BLaER1 (cell line): ENCODE data around the gene SACM1L.

Experiments used
- H3K27ac ChIP-seq: shearing (Covaris generic); formaldehyde crosslinking; 2 replicates; pipeline ENCODE4 v1.8.1; 2022
- H3K27me3 ChIP-seq: shearing (Covaris generic); formaldehyde crosslinking; 2 replicates; pipeline ENCODE4 v1.8.1; 2022
- H3K36me3 ChIP-seq: shearing (Covaris generic); formaldehyde crosslinking; 2 replicates; pipeline ENCODE4 v1.8.1; 2022
- H3K4me1 ChIP-seq: shearing (Covaris generic); formaldehyde crosslinking; 2 replicates; pipeline ENCODE4 v1.8.1; 2022
- H3K4me2 ChIP-seq: shearing (Covaris generic); formaldehyde crosslinking; 2 replicates; pipeline ENCODE4 v1.8.1; 2022
- H3K4me3 ChIP-seq: shearing (Covaris generic); formaldehyde crosslinking; 2 replicates; pipeline ENCODE4 v1.8.1; 2022
- H3K9ac ChIP-seq: shearing (Covaris generic); formaldehyde crosslinking; 2 replicates; pipeline ENCODE4 v1.8.1; 2022
- H3K9me3 ChIP-seq: shearing (Covaris generic); formaldehyde crosslinking; 2 replicates; pipeline ENCODE4 v1.8.1; 2022
- H4K20me1 ChIP-seq: shearing (Covaris generic); formaldehyde crosslinking; 2 replicates; pipeline ENCODE4 v1.8.1; 2022
- Cebpa-rat ChIP-seq: shearing (Covaris generic); IDR thresholded peaks from 2 replicates; pipeline ENCODE4 v1.8.1; 2022

SACM1L gene

DNA sequence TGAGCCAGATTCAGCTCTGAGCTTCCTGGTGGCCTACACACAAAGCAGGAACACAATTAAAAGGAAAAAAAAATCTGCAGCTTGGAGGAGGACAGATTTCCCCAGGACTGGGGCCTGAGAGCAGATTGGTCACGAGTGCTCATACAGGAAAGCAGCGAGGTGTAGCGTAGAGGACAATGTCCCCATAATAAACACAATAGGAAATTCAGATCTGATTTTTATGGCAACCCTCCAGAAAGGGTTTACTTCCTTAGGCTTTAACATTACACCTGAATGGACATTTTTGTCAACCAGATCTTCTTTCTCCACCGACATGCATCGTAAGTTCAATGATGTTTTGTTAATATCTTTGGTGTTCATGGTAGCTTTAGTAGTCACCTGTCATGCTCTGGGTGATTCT, 83.9 kb downstream of the SACM1L start:
- no peaks in the 10 kb centered on the region for H3K27me3 ChIP-seq
- H3K4me2 ChIP-seq = peak overlapping the region; percentile 15; the same call in 1 of the 2 replicates
- no peaks in the 10 kb centered on the region for H3K36me3 ChIP-seq
- H3K27ac ChIP-seq = no peak overlapping the region
- no peak overlapping the region for H3K9ac ChIP-seq
- peaks cover 8% of the 10 kb centered on the region; the same call in 1 of the 2 replicates for H3K4me1 ChIP-seq
- no peak overlapping the region for H3K4me3 ChIP-seq
- H3K9me3 ChIP-seq = no peaks in the 10 kb centered on the region
- no peaks in the 10 kb centered on the region for H4K20me1 ChIP-seq
- TF ChIP-seq Cebpa-rat = no peak

DNA sequence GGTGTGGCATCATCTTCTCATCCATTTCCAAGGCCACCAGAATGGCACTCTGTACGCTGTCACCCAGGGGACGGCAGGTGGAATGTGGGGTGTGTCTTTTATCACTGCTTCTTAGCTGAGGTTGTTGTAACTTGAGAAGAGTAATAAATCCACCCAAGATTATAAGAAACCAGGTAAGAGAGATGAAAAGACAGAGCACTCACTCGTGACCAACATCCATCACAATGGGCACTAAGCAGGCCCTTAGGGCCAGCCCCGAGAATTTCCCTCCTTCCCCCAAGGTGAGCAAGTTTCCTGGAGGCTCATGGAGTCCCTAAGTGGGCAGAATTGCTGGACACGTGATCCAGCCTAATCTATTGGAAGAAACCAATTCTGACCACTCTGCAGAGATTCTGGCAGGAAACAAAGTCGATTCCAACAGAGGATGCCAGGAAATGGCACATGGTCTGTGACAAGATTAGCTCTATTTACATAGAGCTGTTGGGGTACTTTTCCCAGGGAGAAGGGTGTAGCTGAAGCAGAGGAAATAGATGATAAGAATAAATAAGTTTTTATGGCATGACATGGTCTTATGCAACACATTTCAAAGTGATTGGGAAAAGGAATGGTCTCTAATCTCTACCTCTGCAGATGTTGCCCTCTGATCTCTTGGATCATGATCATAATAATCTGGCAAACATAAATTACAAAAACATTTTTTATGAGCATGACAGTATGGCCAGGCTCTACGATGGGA, 84.7 kb downstream of the SACM1L start:
- H4K20me1 ChIP-seq = no peaks in the 10 kb centered on the region

DNA sequence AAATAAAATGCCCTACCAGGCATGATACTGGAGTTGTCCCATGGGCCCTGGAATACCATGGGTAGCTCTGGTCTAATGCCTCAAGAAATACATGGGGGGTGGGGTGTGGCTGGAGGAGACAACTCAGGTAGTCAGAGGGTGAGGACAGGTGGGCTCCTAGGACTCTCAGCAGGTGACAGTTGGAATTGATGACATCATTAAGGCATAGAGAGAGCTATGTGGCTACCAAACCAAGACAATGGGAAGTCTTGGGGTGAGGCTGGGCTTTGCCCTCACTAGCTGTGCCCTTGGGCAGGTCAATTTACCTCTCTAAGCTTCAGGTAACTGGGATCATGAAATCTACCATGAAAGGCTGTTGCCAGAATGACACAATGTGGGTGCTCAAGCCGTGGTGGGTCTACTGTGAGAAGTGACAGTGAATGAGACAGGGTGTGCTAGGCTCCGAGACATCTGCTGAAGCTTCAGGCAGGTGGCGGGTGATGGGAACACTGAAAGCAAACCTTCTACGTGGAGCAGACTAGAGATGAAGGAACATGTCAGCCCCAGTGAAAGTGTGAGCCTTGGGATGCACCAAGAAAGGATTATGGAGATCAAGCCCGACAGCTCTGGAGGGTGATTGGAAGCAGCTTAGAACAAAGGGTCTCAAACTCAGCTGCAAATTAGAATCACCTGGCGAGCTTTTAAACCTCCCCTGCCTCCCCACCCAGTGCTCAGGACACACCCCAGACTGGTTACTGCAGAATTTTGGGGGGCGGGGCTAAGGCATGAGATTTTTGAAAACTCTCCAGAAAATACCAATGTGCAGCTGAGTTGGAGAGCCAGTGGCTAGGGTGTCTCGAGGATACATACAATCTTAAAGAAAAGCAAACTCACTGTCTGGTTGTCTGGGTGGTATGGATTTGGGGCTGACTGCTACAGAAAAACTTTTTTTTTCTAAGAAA, 85.7 kb downstream of the SACM1L start:
- H3K9me3 ChIP-seq = no peaks in the 10 kb centered on the region
- no peaks in the 10 kb centered on the region for H4K20me1 ChIP-seq
- no peak overlapping the region for H3K4me3 ChIP-seq
- no peaks in the 10 kb centered on the region for H3K36me3 ChIP-seq
- no peak overlapping the region for H3K4me2 ChIP-seq
- H3K9ac ChIP-seq = no peak overlapping the region
- H3K4me1 ChIP-seq = peaks cover 8% of the 10 kb centered on the region; the same call in 1 of the 2 replicates
- H3K27ac ChIP-seq = no peak overlapping the region
- TF ChIP-seq Cebpa-rat = no peak
- H3K27me3 ChIP-seq = no peaks in the 10 kb centered on the region

More for the DNA sequence above, 84.7 kb downstream of the SACM1L start:
- no peaks in the 10 kb centered on the region for H3K9me3 ChIP-seq
- no peak overlapping the region for H3K9ac ChIP-seq
- no peak overlapping the region for H3K4me3 ChIP-seq
- no peak overlapping the region for H3K4me2 ChIP-seq
- no peaks in the 10 kb centered on the region for H3K36me3 ChIP-seq
- TF ChIP-seq Cebpa-rat = no peak
- no peak overlapping the region for H3K27ac ChIP-seq
- H3K4me1 ChIP-seq = peaks cover 8% of the 10 kb centered on the region; the same call in 1 of the 2 replicates
- H3K27me3 ChIP-seq = no peaks in the 10 kb centered on the region

DNA sequence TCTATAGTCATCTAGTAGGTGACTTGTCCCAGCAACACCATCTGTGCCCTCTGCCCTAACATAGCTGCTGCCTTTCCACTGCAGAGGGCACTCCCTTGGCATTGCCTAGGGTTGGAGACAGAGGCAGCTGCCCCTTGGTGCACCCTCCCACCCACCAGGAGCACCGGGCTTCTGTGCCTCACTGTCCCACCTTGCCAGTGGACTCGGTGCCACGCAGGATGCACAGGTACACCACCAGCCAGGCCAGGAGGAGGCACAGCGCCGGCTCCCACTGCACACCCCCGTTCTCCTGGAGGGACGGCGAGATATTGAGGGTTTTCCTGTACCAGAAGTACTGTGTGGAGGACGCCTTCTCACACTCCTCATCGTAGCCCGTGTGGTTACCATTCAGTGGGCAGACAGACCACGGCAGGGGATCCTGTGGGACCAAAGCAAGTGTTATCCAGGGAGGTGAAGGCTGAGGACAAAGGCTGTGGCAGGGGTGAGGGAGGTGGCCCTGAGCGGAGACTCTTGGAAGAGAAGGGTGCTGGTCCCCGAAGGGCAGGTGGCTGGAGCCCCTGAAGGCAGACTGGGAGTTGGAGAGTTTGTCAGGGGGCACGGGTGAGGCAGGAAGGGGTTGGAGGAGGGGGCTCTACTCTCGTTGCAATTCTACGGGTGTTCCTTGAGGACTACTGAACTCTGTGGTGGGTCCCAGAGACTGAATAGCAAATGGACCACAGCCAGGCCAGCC, 86.5 kb downstream of the SACM1L start:
- no peak overlapping the region for H3K9ac ChIP-seq
- H3K4me2 ChIP-seq = no peak overlapping the region
- H3K36me3 ChIP-seq = no peaks in the 10 kb centered on the region
- H3K4me1 ChIP-seq = peaks cover 8% of the 10 kb centered on the region; the same call in 1 of the 2 replicates
- no peaks in the 10 kb centered on the region for H3K9me3 ChIP-seq
- no peak for TF ChIP-seq Cebpa-rat
- H3K27me3 ChIP-seq = no peaks in the 10 kb centered on the region
- no peak overlapping the region for H3K4me3 ChIP-seq
- H4K20me1 ChIP-seq = no peaks in the 10 kb centered on the region
- no peak overlapping the region for H3K27ac ChIP-seq

DNA sequence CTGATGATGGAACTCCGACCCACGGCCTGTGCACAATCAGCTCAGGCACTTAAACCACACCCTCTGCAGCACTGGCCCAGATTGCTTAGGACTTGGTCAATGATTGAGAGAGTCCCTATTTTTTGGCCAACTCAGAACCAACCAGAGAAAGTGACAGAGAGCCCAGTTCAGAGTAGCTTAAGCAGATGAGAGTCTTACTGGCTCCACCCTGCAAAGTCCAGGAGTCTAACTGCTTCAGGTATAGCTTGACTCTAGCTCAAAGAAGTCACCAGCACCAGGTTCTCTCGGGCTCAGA, 87.1 kb downstream of the SACM1L start:
- no peak overlapping the region for H3K4me2 ChIP-seq
- H3K4me3 ChIP-seq = no peak overlapping the region
- peaks cover 8% of the 10 kb centered on the region; the same call in 1 of the 2 replicates for H3K4me1 ChIP-seq
- TF ChIP-seq Cebpa-rat = no peak
- H3K27ac ChIP-seq = no peak overlapping the region
- H3K27me3 ChIP-seq = no peaks in the 10 kb centered on the region
- H3K9ac ChIP-seq = no peak overlapping the region
- H3K9me3 ChIP-seq = no peaks in the 10 kb centered on the region
- no peaks in the 10 kb centered on the region for H3K36me3 ChIP-seq
- no peaks in the 10 kb centered on the region for H4K20me1 ChIP-seq

DNA sequence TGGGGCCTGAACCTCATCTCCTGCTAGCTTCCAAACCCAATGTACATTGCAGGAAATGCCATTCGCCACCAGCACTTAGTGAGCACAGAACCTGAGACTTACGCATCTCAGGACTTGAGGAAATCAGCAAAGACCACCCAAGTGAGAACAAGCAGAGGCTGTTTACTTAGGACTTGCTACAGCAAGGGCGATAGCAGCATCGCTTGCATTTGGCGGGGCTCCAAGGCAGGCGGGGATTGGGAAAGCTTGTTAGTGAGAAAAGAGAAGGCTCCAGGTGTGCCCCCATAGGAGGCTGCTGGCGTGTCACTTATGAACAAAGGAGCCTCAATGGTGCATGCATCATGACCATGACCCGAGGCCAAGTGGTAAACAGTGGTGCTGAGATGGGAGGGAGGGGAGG, 87.4 kb downstream of the SACM1L start:
- Histone ChIP-seq H3K4me1 (peaks cover 8% of the 10 kb centered on the region; the same call in 1 of the 2 replicates), H3K27ac (no peak overlapping the region), H4K20me1 (no peaks in the 10 kb centered on the region), H3K9ac (no peak overlapping the region), H3K27me3 (no peaks in the 10 kb centered on the region), H3K36me3 (no peaks in the 10 kb centered on the region), H3K9me3 (no peaks in the 10 kb centered on the region), H3K4me3 (no peak overlapping the region), H3K4me2 (no peak overlapping the region)
- TF ChIP-seq Cebpa-rat = no peak

DNA sequence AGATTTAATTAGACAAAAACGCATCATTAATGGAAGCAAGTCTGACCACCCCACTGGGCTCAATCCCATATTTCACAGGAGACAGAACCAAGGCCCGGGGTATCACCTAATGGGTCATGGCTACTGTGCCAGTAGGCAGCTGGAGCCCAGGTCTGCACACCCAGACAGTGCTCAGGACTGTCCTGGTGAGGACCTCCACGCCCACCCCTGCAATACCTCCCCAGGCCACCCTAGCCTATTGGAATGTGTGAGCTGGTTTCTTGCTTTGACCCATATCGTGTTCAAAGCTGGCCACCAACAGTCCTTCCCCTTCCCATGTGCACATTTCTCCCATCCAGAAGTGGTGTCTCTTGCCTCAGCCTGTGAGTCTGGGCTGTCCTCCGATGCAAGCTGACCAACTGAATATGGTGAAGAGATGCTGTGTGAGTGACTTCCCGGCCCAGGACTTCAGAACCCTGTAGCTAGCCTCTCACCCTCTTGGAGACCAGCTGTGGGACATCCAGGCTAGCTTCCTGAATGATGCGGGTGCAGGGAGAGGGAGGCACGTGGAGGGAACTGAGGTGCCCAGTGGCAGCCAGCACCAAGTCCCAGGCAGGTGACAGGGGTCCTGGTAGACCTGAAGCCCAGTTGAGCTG, 88.0 kb downstream of the SACM1L start:
- H3K4me1 ChIP-seq = peaks cover 8% of the 10 kb centered on the region; the same call in 1 of the 2 replicates
- H3K36me3 ChIP-seq = no peaks in the 10 kb centered on the region
- TF ChIP-seq Cebpa-rat = no peak
- no peaks in the 10 kb centered on the region for H3K27me3 ChIP-seq
- no peak overlapping the region for H3K27ac ChIP-seq
- no peak overlapping the region for H3K4me3 ChIP-seq
- no peaks in the 10 kb centered on the region for H3K9me3 ChIP-seq
- no peak overlapping the region for H3K4me2 ChIP-seq
- H3K9ac ChIP-seq = no peak overlapping the region
- no peaks in the 10 kb centered on the region for H4K20me1 ChIP-seq

DNA sequence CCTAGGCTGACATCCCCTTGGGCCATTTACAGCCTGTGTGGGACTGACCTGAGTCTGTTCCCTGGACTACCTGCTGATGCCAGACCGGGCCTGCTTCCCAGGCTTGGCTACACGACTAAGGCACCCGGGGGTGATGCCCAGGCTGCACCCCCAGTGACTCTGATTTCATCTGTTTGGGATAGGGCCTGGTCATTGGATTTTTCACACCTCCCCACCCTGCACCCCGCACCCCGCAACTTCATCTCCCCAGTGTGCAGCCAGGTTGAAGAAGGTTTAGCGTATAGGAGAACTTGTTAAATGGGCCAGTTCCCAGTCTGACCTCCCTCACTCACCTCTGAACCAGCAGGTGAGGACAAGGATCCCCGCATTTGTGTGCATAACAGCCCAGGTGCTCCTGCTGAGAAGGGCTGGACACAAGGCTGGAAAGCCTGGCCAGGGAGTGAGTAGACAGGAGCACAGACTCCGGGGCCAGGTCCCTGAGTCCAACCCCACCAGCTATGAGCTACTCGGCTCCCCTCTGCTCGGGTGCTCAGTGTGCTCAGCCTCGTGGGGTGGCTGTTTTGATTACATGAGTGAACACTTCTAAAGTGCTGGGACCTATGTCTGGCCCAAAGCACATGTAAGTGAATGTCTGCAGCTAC, 88.7 kb downstream of the SACM1L start:
- H3K27me3 ChIP-seq = no peaks in the 10 kb centered on the region

DNA sequence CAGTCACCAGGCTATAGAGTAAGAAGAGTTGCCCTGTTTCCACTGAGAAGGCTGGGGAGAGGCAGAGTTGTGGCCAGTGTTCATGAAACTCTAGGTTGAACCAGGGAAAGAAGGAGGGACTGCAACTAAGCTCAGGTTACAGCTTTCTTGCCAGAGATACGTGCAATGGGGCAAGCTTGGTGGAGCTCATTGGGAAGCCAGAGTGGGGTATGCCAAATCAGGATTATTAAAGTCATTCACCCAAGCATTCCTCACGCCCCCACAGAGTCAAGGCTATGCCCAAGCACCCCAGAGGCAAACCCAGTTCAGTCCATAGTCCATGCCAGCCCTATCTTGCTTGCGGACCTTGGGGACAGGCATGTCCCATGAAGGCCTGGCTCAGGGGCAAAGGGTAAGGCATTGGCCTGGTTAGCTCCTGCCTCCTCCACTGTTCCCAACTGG, 89.6 kb downstream of the SACM1L start:
- no peaks in the 10 kb centered on the region for H3K36me3 ChIP-seq
- no peaks in the 10 kb centered on the region for H4K20me1 ChIP-seq
- no peak overlapping the region for H3K27ac ChIP-seq
- no peak for TF ChIP-seq Cebpa-rat
- H3K4me1 ChIP-seq = no peaks in the 10 kb centered on the region
- no peak overlapping the region for H3K9ac ChIP-seq
- no peaks in the 10 kb centered on the region for H3K9me3 ChIP-seq
- H3K27me3 ChIP-seq = no peaks in the 10 kb centered on the region
- no peak overlapping the region for H3K4me3 ChIP-seq
- no peak overlapping the region for H3K4me2 ChIP-seq

More for the DNA sequence above, 88.7 kb downstream of the SACM1L start:
- Histone ChIP-seq H4K20me1 (no peaks in the 10 kb centered on the region), H3K27ac (no peak overlapping the region), H3K4me2 (no peak overlapping the region), H3K9ac (no peak overlapping the region), H3K9me3 (no peaks in the 10 kb centered on the region), H3K4me3 (no peak overlapping the region), H3K4me1 (peaks cover 2% of the 10 kb centered on the region; the same call in 1 of the 2 replicates), H3K36me3 (no peaks in the 10 kb centered on the region)
- TF ChIP-seq Cebpa-rat = no peak
